GM21717 (cell line): Measurements from ENCODE around the gene CCKAR.

Experiments used
- ATAC-seq: cut with Tn5 transposase; IDR thresholded peaks from one replicate; pipeline ENCODE4 v1.9.1; 2021; ENCODE audit warnings: mild to moderate bottlenecking, moderate library complexity; ENCODE audit not compliant: unreplicated experiment

Gene CCKAR

DNA sequence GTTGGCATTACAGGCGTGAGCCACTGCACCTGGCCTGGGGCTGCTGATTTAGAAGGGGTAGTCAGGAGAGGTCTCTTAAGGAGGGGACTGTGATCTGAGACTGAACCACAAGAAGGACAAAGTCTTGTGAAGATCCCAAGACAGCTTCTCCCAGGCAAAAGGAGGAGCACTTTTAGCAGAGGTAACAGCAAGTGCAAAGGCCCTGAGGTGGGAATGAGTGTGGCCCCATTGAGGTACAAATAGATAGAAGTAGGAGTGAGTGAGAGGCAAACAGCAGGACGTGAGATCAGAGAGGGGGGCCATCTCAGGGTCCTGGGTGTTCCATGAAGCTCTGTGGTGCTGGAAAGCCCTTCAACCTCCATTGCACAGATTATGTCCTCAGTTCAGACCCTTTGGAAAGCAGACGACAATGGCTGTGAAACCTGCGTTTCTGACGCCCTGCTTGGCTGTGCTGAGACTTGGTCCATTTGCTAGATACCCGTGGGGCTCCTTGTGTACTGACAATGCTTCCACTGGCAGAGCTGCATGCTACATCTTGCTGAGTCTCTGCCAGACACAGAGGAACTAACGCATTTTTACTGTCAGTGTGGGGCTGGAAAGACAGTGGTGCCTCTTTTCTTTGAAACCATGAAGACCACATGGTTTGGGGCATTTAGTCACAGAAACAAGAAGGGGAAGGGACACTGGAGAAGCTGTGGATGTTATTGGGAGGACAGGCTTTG is 1.3 kb upstream of the CCKAR start:
- ATAC-seq: no peak

- no peak for ATAC-seq
These were observed 638 bp upstream of the CCKAR start for GRCh38 chr4:26490960-26491284.

DNA sequence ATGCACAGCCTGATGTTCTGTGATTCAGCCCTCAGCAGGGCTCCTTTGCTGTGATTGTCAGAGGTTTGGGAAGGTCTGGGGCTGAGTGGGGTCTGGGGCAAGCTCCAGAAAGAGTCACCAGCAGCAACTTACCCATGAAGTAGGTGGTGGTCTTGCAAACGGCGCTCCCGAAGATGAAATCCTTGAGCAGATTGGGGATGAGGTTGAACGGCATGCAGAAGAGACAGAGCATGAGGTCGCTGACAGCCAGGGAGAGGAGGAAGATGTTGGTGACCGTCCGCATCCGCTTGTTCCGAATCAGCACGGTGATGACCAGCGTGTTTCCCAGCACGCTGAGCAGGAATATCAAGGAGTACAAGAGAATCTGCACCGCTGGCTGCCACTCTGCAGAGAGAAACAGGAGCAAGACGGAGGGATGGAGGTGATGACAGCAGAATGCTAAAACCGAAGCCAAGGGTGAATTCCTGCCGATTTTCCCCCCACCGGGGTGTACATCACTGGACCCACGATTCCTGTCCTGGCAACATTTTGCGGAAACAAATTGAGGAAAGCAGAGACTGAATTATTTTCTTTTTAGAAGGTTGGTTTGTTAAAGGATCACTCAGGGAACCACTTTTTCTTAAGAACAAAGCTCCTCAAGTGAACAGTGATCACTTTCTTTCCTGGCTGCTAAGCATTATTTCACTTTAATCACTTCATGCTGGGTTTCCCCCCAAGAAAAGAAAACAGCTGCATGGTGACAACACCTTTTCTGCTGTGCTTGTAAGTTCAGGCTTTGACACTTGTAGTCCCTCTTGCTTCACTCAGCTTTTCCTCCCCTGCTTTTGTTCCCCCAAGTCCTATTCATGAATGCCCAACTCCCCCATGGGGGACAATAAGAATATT is 941 bp downstream of the CCKAR start:
- no peak for ATAC-seq

DNA sequence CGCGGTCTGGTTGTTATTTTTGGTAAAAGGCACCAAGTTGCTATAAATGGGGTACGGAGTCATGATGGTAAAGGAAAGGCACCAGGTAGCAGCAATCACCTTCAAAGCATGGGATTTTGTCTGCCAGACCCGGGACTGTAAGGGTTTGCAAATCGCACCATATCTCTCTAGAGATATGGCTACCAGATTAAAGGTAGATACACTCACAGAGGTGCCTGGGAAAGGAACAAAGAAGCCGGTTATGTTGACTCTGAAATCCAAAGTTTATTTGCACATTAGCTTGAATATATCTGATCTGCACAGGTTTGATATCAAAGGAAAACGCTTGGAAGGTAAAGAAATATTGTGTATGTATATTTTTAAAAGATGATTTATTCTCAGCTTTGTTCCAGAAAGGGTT is 4.6 kb downstream of the CCKAR start:
- ATAC-seq: no peak

DNA sequence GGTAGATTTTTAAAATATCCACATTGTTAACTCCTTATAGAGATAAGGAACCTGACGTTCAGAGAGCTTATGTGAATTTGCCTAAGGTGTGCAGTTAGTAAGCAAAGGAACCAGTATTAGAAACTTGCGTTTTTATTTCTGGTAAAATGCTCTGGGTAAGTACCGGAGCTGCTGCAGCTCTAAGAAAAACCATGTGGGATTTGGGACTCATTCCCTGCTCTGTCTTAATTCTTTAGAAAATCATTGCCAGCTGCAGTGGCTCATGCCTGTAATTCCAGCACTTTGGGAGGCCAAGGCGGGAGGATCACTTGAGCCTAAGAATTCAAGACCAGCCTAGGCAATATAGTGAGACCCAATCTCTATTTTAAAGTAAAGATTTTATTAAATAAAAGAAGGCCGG is 5.8 kb downstream of the CCKAR start:
- no peak for ATAC-seq

DNA sequence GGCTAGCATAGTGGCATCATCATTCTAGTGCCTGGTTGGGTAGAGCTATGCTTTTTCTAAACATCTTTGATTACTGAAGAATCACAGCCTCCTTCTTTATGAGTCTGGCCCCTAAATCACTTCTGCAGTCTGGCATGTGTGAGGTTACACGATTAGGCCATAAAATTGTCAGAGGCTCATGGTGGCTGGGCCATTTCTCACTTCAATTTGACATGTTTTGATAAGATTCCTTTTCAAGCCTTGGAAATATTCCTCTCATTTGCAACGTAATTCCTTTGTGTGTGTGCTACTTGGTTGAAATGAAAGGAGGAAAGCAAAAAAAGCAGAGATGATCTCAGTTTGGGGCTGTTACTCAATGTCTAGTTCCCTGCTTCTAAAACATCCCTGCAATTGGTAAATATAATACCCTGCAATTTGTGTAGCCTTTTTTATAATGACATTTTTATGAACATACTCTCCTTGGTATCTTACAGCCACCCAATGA is 6.2 kb downstream of the CCKAR start:
- no peak for ATAC-seq

DNA sequence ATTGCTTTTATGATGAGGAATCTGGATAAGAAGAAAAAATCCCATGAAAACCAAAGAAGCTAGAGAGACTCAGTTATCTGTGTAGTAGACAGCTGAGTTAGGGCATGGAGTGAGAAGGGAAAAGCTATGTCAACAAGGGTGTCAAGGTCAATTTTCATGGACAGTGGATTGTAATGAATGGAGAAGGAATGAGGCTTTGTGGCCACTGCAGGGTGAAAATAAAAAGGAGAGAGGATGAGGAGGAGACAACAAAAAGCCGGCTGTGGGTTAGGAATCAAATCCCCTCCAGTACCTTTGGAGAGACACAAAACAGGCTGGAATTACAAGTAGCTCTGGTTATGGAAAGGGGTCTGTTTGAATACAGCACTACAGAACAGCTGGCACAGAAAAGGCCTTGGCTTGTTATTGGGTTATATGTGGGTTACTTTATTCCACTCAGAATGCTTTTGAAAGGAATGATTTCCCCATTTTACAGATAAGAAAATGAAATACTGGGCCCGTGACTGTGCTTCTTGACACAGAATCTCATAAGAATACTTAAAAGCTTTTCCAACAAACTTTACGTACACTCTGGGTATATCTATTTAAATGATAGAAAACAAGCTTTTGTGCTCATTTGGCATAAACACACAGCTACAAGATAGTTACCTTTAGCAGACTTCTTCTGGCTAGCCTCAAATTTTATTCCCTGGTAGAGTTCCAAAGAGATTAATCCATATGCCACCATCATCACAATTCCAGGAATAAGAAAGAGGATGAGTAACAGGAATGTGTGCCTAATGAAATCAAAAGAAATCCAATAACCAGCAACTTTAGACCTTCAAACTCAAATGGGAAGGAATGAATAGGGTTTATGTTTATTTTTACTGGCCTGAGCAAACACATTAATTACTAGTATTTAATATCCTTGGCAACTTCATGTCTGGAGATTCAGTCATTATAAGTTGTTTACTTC is 7.5 kb downstream of the CCKAR start:
- ATAC-seq: no peak

GRCh38 chr4:26478330-26478729 is 12.0 kb downstream of the CCKAR start:
- no peak for ATAC-seq

DNA sequence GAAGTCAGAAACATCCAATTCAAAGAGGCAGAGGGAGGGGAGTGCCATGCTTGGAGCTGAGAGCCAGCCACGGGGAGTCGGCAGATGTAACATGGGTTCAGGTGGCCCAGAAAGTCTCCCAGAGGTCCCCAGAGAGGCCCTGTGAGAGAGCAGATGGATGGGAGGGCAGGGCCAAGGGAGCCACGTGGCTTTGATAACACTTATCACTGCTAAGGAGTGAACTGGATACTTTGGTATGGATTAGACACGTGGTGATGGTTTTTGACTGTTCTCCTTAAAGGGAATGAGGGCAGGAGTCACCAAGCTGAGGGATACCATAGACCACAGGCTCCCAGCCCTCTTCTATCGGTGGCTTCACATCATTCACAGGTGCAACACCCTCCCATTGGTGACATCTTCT is 13.7 kb downstream of the CCKAR start:
- ATAC-seq: no peak

DNA sequence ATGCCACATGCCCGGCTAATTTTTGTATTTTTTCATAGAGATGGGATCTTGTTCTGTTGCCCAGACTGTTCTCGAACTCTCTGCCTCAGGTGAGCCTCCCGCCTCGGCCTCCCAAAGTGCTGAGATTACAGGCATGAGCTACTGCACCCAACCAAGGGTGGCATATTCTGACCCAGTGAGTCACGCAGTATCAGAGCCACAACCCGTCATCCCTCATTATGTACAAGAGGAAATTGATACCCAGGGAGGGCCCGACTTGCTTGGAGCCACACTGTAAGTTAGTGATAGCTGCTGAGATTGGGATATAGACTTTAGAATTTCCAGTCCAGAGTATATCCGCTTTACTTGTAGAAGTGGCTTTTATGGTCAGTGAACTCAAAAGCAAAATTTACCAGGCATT is 14.6 kb downstream of the CCKAR start:
- no peak for ATAC-seq

DNA sequence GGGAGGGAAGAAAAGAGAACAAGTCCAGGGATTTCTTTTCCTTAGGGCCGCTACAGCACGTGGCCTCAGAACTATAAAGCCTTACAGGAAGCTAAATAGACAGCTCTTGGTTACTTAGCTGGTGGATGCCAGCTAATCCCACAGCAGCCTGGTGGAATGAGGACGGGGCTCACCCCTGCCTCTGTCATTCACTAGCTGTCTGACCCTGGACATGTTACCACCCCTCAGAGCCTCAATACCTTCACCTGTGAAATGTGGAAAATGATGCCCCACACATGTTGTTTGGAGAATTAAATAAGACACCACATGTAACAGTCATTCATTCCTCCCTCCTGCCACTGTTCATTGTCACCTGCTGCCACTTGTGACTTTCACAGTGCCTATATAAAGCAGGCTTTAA is 15.7 kb downstream of the CCKAR start:
- ATAC-seq: no peak

DNA sequence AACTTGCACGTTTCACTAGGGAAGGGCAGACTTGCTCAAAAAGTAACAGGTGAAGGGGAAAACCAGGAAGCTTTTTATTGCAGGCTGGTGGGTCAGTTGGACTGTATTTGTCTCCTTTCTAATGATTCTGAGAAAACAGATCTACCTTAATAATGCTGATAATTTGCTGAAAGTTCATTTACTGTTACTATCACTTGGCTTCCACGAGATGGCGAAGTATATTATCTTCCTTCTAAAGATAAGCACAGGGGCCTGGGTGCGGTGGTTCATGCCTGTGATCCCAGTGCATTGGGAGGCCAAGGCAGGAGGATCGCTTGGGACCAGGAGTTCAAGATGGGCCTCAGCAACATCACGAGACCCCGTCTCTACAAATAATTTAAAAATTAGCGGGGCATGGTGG is 16.4 kb downstream of the CCKAR start:
- no peak for ATAC-seq

DNA sequence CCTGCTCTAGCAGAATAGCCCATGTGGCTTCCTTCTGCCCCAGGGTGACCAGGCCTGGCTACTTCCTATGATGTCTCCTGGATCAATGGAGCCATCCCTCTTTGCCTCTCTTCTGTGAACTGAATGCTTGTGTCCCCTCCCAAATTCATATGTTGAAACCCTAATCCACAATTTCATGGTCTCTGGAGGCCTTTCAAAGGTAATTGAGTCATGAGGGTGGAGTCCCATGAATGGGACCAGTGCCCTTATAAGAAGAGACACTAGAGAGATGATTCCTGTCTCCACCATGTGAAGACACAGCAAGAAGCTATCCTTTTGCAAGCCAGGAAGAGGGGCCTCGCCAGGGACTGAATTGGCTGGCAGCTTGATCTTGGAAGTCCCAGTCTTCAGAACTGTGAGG is 18.4 kb downstream of the CCKAR start:
- no peak for ATAC-seq

DNA sequence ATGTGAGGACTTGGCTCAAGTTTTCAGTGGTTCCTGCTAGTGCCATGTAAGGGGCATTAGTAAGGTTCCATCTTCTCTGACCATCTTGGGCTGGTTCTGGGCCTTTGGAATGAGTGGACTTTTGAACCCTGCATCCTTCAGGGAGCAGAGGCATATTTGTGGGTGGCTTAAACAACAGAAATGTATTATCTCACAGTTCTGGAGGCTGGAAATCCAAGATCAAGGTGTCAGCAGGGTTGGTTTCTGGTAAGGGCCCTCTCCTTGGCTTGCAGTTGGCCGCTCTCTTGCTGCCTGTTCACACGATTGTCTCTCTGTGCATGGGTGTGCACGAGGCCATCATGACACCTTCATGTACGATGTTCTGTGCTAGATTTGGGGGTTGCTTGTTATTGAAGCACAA is 21.3 kb downstream of the CCKAR start:
- ATAC-seq: no peak

GRCh38 chr4:26468283-26468949 is 21.9 kb downstream of the CCKAR start:
- ATAC-seq: no peak

GRCh38 chr4:26467724-26468123 is 22.6 kb downstream of the CCKAR start:
- no peak for ATAC-seq

GRCh38 chr4:26466578-26467270 is 23.6 kb downstream of the CCKAR start:
- no peak for ATAC-seq

DNA sequence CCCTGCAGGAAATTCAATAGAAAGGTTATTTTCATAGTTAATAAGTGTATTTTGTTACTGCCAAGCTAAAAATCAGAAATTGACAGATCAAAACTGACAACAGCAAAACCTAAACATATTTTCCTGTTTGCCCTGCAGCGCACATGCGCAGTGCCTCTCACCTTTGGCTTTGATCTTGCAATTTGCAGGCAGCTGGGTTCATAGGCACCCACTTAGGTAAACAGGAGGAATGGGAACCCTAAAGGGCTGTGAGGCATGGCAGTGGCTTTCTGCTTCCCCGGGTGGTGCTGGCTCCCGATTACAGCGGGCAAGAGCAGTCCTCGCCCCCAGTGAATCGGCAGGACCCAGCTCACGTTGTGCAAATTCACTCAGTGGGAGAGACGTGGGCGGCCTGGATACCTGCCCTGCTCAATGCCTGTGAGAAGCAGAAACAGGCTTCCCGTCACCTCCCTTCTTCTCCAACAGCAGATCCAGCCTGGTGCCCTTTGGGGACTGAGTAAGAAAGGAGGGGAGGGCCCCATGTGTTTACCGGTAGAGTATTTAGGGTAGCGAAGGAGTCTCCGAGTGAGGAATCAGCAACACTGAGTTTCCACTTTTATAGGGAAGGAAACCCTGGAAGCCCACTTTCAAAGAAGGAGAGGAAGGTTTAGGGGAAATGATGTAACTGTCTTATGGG is 25.7 kb downstream of the CCKAR start:
- ATAC-seq: no peak

GRCh38 chr4:26463386-26463785 is 26.9 kb downstream of the CCKAR start:
- ATAC-seq: no peak

GRCh38 chr4:26462874-26463273 is 27.4 kb downstream of the CCKAR start:
- no peak for ATAC-seq
